Mesenteric fat pad (tissue), 1 donor: ENCODE results near the gene PRMT3. TPM values are rescaled to one million over a fixed set of nuclear protein-coding genes. Genes with fewer than 3 reads are reported as not detected.
"Not testable (repeated sequence)": the region's sequence is repeated elsewhere in the genome, so short reads cannot be mapped to it uniquely, and the experiment has no call there.

Experiments used
- DNase-seq: peaks from one replicate; pipeline ENCODE4 v3.0.0-alpha.2; 2020; ENCODE audit warnings: low spot score
- long read RNA-seq: library from polyadenylated mRNA; unstranded; transcript quantifications from one replicate; pipeline ENCODE4 v2.0.0, GENCODE V29; 2020
- total RNA-seq: library from RNA; stranded (reverse); fragmentation: NEBNext Ultra II Directional; extraction: Animal tissue kit (Norgen Biotek cat#: 25700); gene quantifications from one replicate; pipeline ENCODE4 v1.2.1, GENCODE V29; 2021
- donor health status: DM: yes; HTN: yes; CAD: no.

The PRMT3 gene
- 13.5 TPM for total RNA-seq
- long read RNA-seq, transcript PRMT3-202 (16 exons, 2,653 nt) = major isoform, 18 of 31 reads
- long read RNA-seq, partial matches to known transcripts = 6 of 31 reads
- long read RNA-seq, other reads (novel, unspliced or antisense) = 5 of 31 reads

DNA sequence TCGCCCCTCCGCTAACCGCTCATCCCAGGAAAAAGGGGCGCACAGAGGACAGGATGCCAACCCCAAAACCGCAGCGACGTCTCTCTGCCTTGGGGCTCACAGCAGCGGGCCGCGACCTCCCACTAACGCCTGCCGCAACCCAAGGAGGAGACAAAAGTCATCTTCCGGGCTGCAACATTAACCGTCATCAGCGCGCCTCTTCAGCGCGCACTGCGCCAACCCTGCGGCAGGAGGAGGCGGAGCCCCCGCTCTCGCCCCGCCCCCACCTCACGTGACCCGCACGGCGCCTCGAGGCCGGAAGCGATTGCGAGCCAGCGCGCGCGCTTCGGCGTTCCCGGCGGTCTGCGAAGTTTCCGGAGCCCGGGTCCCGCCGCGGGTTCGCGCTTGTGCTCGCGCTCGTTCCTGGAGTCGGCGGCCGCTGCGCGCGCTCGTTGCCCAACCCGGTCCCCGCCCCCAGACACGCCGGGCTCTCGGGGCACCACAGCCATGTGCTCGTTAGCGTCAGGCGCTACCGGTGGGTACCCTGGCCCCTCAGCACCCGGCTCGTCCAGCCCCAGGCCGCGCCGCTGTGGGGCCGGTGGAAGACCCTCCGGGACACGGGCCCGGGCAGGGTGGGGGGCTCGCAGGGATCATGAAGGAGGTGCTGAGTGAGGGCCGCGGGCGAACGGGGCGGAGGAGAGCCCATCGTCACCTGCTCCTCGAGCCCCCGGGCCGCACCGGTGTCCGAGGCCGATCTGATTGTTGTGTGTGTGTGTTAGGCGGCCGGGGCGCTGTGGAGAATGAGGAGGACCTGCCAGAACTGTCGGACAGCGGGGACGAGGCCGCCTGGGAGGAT is at the start of gene PRMT3:
PRMT3 (plus strand) TSS at position 456 of the 835 bp plus-strand sequence; CDS start at position 487, 31 bp downstream.
- DNase-seq = peak; percentile 99

DNA sequence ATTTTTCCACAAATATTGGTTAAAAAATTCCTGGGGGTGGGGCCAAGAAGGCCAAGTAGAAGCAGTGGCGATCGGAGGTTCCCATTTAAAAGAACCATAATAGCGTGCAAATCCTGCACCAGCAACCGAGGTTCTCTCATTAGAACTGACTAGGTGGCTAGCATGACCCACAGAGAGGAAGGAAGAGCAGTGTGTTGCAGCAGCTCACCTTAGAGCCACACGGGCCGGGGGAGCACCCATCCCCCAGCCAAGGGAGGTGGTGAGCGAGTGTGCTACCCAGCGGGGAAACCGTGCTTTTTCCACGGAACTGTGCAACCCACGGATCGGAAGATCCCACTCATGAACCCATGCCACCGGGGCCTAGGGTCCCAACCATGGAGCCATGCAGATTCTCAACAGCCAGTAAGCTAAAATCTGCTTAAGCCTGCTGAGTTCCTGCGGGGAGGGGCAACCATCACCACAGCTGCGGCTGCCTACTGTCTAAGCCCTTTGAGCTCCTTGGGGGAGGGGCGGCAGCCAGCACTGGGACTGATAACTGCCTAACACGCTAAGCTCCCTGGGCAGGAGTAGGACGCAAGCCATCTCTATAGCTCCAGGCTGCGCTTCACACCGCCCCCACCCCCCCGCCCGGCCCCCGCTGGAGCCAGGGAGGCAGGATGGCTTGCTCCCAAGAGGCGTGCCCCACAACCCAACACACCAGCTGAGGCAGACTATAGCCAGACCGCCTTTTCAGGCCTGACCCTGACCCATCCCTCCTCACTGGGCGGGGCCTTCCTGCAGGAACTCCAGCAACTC is 45.0 kb upstream of the PRMT3 start:
- DNase-seq = no peak

DNA sequence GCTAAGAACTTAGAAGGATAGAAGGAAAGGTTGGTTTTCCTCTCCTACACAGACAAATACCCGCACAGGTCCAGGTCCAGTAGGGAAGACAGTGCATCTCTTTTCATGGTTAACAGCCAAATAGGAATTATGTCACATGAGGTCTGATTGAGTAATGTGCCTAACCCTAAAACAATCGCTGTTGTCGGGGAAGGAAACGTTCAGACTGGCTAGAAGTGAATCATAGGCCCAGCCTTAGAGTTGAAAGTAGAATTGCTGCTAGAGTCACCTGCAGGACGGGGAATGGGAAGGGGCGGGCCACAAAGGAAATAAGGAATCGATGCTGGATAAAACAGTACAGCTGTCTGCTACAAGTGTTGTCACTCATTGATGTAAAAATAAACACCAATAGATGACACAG is 36.4 kb upstream of the PRMT3 start:
- DNase-seq = no peak

DNA sequence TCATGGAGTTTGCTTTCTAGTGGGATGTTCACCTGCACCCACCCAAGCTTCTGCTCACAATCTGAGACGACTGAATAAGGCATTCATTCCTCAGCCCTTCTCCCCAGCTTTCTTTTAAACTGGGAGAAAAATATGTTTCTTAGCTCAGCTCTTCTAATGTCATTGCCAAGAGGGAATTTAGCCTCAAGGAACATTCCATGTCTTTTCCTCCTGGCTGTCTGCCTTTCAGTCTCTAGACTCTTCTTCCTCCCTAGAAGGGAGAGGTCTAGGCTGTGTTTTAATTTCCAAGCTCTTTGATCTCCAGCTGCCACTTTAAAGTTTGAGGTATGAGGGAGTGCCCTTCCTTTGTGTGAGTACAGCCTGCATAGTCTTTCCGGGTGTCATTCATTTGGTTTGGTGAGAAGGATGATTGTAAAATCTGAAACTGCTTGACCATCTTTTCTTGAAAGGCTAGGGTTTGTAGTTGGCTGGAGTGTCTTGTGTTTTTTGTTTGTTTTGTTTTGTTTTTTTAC is 35.7 kb upstream of the PRMT3 start:
- no peak for DNase-seq

DNA sequence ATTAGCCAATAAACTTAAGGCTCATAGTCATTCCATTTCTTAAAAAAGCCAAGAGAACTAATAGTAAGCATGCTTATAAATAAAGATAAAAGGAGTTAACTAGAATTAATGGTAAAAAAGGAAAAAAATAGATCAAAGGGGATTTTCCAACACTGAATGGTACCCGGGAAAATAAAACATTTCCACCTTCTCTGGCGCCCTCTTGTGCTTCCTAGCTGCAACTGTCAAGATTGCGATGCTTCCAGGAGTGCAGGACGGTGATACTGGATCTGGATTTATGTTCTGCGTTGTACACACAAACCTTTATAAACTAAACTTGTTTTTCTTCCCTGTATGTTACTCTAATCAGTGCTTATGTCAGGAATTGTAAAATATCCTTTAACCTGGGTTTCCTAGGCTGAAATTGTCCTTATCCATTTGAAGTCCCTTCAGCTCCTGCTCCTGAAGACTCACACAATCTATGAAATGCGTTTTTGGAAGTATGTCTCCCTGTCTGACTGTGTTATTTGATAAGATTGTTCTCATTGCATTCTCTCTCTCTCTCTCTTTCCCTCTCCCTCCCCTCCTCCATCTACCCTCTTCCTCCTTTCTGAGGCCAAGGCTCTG is 33.6 kb upstream of the PRMT3 start:
- no peak for DNase-seq

DNA sequence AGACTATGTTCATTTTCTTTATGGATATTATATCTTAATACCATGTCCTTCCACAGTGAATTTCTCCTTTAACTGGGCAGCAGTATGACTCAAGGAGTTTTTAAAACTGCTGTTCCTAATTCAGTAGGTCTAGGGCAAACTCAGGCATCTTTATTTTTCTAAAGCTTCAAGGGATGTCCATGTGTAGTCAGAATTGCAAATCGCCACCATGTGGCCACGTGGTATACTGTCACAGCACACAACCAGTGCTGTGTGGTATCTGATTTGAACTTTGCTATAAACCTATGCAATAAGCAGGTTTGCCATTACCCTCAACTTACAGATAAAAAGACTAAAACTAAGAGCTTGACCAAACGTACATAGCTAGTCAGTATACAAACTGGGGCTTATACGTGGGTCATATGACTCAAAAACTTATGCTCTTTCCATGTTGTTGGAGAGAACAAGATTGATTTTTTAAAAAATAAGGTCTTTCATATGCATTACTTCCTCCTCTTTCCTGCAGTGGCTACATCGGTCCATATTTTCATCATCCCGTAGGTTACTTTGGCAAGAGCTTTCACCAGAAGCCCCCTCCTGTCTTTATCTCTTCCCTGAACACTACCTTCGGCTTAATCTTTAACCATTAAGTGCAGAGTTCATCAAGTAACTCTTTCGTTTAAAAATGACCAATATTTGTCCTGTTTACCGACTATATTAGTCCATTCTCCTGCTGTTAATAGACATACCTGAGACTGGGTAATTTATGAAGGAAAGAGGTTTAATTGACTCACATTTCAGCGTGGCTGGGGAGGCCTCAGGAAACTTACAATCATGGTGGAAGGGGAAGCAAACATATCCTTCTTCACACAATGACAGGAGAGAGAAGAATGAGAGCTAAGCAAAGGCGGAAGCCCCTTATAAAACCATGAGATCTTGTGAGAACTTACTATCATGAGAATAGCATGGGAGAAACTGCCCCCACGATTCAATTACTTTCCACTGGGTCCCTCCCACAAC is 32.0 kb upstream of the PRMT3 start:
- DNase-seq = no peak

DNA sequence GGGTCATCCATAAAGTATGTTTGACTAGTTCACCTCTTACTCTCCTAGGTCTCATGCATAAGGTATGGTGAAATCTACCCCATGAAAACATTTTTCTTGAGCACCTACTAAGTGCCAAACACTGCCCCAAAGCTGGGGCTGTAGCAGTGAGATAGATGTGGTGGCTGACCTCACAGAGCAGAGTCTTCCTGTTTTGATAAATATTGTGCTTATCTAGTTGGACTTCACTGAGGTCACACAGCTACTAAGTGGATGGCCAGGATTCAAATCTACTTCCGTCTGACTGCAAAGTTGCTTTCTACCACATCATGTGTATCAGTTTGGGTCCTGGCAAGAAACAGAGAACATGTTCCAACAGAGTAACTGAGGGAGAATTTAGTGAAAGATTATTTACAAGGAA is 30.4 kb upstream of the PRMT3 start:
- DNase-seq = no peak

DNA sequence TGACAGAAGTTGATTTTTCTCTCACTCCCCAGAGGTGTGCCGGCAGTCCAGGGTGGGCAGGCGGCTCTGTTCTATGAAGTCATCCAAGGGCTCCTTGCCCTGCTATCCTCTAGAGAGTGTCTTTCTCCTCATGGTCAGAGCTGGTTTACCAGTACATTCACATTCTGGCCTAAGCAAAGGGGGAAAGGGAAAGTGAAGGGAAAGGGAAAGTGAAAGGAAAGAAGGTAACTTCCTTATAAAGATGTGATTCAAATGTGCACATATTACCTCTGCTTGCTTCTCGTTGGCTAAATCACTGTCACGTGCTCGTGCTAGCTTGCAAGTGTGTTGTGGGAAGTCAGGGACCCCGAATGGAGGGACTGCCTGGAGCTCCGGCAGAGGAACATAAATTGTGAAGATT is 26.9 kb upstream of the PRMT3 start:
- DNase-seq = no peak

DNA sequence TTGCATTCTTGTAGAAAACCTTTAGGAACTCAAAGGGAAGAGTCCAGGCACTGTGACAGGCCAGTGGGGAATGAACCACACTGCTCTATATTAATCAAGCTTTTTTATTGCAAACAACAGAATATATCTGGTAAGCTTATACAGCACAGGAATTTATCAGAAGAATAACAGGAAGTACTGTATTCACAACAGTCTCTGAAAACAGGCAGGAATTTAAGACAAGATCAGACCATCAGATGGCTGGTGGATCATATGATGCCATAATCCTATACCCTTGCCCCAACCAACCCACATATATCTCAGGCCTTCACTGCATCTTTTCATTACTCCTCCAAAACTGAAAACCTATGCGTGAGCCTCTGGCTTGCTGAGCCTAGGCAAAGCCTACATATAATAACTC is 25.0 kb upstream of the PRMT3 start:
- no peak for DNase-seq

DNA sequence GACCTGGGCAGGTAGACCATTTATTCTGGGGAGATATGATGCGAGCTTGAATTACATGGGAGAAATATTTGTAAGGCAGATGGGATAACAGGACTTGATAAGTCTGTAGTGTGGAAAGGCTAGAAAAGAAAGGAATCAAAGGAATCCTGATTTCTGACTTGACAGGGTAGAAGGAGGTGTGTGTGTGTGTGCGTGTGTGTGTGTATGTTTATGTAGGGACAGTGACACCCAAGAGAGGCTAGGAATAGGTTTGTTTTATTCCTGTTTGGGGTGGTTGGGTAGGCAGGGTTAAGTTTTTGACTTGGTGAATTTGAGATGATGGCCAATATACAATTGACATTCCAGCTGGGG is 24.4 kb upstream of the PRMT3 start:
- no peak for DNase-seq

DNA sequence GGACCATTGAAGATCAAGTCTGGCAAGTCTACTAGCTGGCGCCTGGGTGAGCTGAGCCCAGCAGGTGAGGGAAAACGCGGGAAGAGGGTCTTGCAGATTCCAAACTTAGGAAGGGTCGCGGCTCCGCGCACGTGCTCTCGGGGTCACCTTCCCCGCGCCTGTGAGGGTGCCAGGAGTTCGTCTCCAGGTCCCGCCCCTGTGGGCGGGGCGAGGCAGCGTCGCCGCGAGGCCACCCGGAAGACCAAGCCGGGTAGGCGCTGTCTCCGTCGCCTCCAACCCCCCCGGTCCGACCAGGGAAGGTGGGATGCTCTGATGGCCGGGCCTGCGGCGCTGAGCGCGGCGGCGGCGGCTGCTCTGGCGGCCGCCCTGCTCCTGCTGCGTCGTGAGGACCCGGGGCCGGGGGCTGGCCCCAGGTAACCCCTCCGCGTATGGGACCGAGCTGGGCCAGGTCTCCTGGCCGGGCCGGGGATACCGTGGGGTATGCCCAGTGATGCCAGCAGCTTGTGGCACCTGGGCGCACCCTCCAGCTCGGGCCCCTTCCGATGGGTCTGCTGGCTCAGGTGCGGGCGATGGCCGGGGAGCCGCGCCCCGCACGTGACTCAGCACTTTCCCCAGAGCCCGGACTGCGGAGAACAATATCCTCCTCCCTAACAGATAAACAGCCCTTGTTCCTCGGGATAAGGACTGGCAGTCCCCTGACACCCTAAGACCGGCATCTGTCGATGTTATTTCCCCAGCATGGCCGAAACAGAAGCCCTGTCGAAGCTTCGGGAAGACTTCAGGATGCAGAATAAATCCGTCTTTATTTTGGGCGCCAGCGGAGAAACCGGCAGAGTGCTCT is 23.8 kb upstream of the PRMT3 start, which contains the start of gene HTATIP2:
HTATIP2 (plus strand) TSS at position 215 of the 841 bp plus-strand sequence; CDS start at position 739, 524 bp downstream.
- peak; percentile 93 for DNase-seq

DNA sequence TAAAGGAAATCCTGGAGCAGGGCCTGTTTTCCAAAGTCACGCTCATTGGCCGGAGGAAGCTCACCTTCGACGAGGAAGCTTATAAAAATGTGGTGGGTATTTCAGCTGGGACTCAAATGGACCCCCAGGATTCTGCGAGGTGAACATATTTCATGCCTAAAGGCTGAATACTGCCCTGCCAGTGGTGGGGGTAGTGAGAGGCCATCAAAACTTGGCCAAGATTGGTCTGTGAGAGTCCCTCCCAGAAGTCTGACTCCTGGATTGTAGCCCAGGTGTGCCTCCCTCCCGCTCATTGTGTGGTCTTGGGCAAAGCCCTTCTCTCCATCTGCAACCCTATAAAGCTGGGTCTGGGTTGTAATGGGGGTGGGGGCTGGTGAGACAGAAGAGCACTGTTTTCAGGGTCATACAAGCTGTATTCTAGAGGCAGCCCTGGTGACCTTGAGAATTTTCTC is 23.1 kb upstream of the PRMT3 start:
- DNase-seq = no peak

DNA sequence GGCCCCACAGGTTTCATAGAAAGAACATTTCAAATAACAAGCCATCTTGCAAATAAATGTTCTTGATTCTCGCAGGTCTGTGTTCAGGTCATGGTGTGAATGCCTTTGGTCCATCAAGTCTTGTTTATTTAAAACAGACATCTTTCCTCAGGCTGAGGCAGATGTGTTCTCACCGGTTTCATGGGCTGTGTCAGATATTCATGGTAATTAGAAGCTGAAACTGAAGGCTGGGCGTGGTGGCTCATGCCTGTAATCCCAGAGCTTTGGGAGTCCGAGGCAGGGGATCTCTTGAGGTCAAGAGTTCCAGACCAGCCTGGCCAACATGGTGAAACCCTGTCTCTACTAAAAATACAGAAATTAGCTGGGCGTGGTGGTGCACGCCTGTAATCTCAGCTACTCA is 22.1 kb upstream of the PRMT3 start:
- DNase-seq = not testable (repeated sequence)

DNA sequence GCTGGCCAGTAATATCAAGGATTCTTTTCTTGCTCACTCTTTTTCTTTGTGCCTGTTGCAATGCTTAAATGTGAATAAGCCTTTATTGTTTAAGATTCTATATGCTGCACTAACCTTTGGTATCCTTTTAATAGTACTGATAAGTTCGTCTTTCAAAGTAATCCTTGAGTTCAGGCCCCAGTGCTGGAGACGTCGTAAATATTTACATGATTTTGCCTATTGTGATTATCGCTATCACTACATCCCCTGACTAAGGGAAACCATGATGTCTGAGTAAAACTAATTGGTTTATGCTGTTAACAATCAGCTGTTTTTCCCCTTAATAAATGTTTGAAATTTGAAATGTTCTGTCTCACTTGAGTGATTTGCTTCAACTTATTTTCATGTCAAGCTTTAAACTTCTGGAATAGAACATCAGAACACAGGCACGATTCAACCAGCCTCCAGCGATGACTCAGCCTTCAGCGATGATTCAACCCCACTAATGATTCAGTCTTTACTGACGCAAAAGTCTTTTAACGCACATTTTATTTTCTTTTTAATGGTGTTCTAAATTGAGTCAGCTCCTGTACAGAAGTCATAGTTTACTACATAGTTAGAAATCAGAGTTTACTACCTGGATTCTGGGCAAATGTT is 20.1 kb upstream of the PRMT3 start:
- no peak for DNase-seq

DNA sequence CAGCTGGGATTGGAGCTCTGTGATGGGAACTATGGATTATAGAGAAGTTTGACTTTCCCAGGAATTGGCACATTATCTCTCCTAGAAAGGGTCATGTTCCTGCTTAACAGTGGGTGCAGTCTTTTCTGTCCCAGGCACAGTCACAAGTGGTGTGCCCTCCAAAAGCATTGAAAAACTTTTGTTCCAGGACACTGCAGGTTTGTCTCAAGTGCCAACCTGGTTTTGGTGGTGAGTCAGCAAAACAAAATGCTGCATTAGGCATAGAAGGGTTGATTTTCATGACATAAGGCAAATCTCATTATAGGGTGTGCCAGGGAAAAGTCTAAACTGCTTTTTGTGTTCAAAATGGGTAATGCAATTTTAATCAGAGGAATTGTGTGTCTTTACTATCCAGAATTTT is 19.1 kb upstream of the PRMT3 start:
- no peak for DNase-seq

DNA sequence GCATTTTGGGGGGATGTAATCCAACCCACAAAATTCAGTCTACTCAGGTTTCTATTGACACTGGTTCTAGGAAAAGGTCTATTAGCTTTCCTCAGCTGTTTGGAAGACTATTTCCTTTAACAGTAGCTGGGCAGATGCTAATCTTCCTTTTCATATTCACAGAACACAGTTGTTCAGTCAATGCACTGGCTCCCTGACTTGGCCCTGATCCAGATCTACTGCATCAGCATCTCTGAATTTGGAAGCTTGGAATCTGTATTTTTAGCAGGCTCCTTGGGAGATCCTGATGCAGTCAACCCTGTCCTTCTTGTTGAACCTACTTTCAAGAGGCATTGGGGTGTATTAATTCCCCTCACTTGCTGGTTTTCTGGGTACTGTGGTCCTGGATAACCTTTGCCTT is 17.7 kb upstream of the PRMT3 start:
- DNase-seq = no peak

DNA sequence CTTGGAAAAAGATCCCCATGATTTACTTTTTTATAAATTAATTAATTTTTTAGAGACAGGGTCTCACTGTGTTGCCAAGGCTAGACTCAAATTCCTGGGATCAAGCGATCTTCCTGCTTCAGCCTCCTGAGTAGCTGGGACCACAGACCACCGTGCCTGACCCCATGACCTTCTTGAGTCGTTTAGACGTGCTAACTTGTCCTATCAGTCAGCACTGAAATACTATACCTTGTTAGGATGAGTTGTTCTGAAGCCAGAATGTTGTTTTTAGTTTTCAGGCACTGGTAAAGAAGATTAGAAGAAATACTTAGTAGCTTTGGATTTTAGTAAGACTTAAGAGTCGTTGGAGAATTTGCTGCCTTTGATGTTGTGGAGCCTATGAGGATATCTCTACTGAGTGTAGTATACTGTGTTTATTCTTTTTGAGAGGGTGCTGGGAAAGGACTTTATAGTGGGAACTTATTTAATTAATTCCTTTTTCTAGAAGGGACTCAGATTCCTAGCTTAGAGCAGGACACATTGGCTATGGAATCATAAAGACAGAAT is 15.4 kb upstream of the PRMT3 start:
- DNase-seq = no peak

DNA sequence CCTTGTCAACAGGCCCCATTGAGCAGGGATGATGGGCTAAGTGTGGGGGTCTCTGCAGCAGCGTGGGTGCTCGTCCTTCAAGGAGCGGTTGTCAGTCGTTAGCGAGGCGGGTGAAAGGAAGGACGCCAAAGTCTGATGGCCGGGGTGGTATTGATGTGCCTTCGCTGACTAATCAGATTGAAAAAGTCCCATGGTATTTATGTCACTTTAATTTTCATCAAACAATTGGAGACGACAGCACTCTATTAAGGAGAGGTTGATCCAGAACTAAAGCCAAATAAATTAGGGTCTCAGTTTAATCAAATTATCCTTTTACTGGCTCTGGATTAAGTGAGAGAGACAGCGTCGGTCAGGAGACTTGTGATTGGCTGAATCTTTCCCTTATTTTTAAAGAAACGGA is 14.4 kb upstream of the PRMT3 start:
- DNase-seq = no peak
